GM12801 (cell line): Measurements from ENCODE around the gene PEPD.

Experiments used
- TF ChIP-seq, protein P1 (sequence below): IDR thresholded peaks from one replicate; pipeline ENCODE4 v1.5.1; 2011; ENCODE audit warnings: control low read depth; ENCODE audit not compliant: insufficient read length; ENCODE audit errors: extremely low read depth

PEPD gene

DNA sequence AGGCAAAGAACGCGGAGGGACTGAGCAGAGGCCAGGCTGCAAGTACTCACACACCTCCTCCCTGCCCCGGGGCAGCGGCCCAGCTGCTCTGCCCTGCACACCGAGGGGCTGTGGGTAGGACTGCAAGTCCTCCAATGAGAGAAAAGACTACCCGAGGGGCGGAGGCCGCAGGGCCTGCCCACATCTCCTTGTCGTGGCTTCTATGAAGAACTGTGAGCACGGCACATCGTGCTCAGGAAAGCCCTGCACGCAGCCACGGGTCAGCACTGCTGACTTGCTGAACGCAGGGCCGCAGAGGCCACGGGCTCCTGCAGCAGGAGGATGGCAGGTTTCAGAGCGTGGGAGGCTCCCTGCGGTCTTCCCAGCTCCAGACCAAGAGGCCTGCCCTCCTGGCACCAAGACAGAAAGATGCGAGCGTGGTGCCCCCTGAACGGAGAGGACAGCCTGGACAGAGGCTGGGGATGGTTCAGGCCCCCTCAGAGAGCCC lies 110.6 kb downstream of the PEPD start:
- TF ChIP-seq, protein P1, sequence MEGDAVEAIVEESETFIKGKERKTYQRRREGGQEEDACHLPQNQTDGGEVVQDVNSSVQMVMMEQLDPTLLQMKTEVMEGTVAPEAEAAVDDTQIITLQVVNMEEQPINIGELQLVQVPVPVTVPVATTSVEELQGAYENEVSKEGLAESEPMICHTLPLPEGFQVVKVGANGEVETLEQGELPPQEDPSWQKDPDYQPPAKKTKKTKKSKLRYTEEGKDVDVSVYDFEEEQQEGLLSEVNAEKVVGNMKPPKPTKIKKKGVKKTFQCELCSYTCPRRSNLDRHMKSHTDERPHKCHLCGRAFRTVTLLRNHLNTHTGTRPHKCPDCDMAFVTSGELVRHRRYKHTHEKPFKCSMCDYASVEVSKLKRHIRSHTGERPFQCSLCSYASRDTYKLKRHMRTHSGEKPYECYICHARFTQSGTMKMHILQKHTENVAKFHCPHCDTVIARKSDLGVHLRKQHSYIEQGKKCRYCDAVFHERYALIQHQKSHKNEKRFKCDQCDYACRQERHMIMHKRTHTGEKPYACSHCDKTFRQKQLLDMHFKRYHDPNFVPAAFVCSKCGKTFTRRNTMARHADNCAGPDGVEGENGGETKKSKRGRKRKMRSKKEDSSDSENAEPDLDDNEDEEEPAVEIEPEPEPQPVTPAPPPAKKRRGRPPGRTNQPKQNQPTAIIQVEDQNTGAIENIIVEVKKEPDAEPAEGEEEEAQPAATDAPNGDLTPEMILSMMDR, result no peak

DNA sequence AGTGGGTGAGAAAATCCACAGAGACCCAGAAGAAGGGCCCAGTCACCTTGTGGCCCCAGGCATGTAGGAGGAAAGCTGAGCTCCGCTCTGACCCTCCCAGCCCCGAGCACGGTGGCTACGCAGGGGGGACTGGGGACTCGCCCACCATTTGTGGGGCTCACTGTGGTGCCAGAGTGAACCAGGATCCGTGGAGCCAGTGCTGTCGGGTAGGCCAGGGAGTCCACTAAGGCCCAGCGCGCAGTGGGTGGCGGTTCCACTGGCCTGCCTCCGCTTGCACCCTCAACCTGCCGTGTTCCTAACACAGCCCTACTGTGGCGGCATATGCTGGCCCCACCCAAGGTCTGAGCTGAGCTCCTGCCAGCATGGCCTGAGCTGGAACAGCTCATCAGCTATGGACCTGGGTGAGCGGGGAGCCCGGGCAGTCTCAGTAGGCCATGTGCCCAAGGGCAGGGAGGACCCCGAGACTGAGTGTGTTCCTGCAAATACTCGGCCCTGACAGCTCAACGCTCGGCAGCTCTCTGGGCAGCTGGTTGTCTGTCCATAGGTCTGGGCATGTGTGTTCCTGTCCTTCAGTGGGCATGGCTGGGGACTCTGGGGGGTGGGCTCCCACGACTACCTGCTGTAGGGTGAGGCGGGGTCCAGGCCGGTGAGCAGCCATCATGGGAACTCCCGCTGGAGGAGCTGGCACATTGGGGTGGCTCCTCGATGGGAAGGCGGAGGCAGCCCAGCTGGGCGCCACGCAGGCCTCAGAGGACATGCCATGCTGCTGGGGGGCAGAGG lies 111.5 kb downstream of the PEPD start:
- TF ChIP-seq, protein P1, result no peak

DNA sequence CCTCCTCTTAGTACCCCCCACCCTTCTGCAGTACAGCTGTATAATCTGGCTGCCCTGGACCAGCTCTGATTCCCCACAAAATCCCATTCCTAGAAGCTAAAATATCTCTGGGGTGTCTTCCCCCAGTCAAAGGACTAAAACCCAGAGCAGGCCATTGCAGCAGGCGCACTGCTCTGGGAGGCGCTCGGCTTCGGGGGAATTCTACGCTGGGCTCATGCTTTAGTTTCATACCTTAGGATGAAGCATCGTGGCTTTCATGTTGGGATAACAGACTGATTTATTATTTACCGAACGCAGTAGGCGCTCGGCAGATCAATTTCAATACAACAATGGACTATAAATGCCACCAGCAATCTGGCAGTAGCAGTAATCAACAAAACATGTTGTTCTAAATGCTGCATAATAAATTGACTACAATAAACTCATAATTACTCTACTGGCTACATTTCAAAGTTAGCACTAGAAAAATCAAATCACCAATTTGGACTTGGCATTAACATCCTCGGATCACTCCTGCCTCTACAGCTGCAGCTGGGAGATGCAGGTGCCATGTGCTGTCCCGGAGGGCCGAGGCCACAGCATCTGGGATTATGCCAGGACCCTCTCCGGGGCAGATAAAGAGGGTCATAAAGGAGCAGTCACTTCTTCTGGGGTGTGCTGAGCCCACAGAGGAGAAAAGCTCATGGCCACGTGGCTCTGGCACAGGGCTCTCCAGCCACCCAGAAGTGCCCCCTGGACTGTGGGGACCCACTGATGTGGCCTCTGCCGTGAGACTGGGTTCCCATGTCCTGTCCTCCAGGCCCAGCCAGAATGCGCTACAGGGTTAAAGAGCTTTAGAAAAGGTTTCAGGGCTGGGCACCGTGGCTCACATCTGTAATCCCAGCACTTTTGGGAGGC lies 112.8 kb downstream of the PEPD start:
- TF ChIP-seq, protein P1, result no peak

DNA sequence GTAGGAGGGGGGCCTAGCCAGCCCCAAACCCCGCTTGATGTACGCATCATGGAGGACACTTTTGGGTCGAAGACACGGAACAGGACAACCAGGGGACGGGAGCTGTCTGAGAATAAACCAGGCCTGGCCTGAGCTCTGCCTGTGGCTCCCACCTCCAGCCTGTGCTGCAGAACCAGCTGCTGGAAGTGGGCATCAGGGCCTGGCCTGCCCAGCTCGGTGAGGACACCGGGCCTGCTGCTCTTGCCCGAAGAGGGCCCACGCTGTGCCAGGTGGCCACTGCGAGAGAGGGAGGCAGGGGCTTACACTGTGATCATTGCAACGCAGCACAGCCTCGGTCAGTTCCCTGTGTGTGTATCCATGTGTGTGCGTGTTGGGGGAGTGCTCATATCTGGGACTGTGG lies 113.5 kb downstream of the PEPD start:
- TF ChIP-seq, protein P1, result no peak

GRCh38 chr19:33407716-33408115 lies 113.9 kb downstream of the PEPD start:
- TF ChIP-seq, protein P1, result no peak

- TF ChIP-seq, protein P1, result no peak
These were observed 114.4 kb downstream of the PEPD start for GRCh38 chr19:33407140-33407551.

GRCh38 chr19:33406521-33407139 lies 115.0 kb downstream of the PEPD start:
- TF ChIP-seq, protein P1, result no peak
